Loucy (cell line): ENCODE measurements around the gene PRL.

Experiments used
- H2AFZ ChIP-seq: fragments of 200-600 bp; sonication (generic); 2 replicates; pipeline ENCODE4 v1.6.0; 2016; ENCODE audit warnings: antibody characterized with exemption, mild to moderate bottlenecking, low read length, moderate library complexity
- H3F3A ChIP-seq: fragments of 200-600 bp; 2 replicates; pipeline ENCODE4 v1.6.0; 2016; ENCODE audit warnings: antibody characterized with exemption, low read depth, mild to moderate bottlenecking
- H3K27me3 ChIP-seq: fragments of 200-600 bp; sonication (generic); 2 replicates; pipeline ENCODE4 v1.6.1; 2014; ENCODE audit warnings: low read length, mild to moderate bottlenecking; ENCODE audit not compliant: insufficient read depth, poor library complexity, severe bottlenecking
- H3K36me3 ChIP-seq: fragments of 200-600 bp; sonication (generic); 2 replicates; pipeline ENCODE4 v1.6.1; 2016; ENCODE audit warnings: low read length; ENCODE audit not compliant: insufficient read depth
- H3K4me1 ChIP-seq: fragments of 200-600 bp; sonication (generic); 2 replicates; pipeline ENCODE4 v1.5.1; 2014; ENCODE audit warnings: low read length, mild to moderate bottlenecking; ENCODE audit not compliant: insufficient read depth, poor library complexity, severe bottlenecking
- H3K4me2 ChIP-seq: fragments of 200-600 bp; sonication (generic); 2 replicates; pipeline ENCODE4 v1.6.0; 2014; ENCODE audit warnings: antibody characterized with exemption, low read length, low read depth, mild to moderate bottlenecking; ENCODE audit not compliant: poor library complexity, severe bottlenecking
- H3K4me3 ChIP-seq: fragments of 200-600 bp; sonication (generic); 2 replicates; pipeline ENCODE4 v1.5.1; 2014; ENCODE audit warnings: low read length, mild to moderate bottlenecking, mixed read lengths; ENCODE audit not compliant: poor library complexity, severe bottlenecking
- H3K79me2 ChIP-seq: fragments of 200-600 bp; sonication (generic); 2 replicates; pipeline ENCODE4 v1.6.1; 2014; ENCODE audit warnings: low read length; ENCODE audit not compliant: insufficient read depth
- H3K9ac ChIP-seq: fragments of 200-600 bp; sonication (generic); 2 replicates; pipeline ENCODE4 v1.6.0; 2014; ENCODE audit warnings: mild to moderate bottlenecking, low read depth, low read length, moderate library complexity; ENCODE audit not compliant: poor library complexity, severe bottlenecking
- H3K9me2 ChIP-seq: fragments of 200-600 bp; sonication (generic); replicated peaks from 2 replicates; pipeline ENCODE4 v1.6.1; 2016; ENCODE audit warnings: low read depth, low read length, mixed read lengths
- H3K9me3 ChIP-seq: fragments of 200-600 bp; sonication (generic); 2 replicates; pipeline ENCODE4 v1.6.1; 2014; ENCODE audit warnings: mild to moderate bottlenecking, antibody characterized with exemption, low read length, low read depth; ENCODE audit not compliant: insufficient read depth
- H4K20me1 ChIP-seq: fragments of 200-600 bp; sonication (generic); 2 replicates; pipeline ENCODE4 v1.6.0; 2014; ENCODE audit warnings: antibody characterized with exemption, low read length, mild to moderate bottlenecking; ENCODE audit not compliant: insufficient read depth, poor library complexity, severe bottlenecking
- CTCF ChIP-seq: fragments of 200-600 bp; sonication (generic); conservative IDR thresholded peaks from 2 replicates; pipeline ENCODE4 v1.5.1; 2014; ENCODE audit warnings: mild to moderate bottlenecking, antibody characterized with exemption, low read length
- EZH2phosphoT487 ChIP-seq: fragments of 200-600 bp; IDR thresholded peaks from 2 replicates; pipeline ENCODE4 v1.6.1; 2018; ENCODE audit warnings: antibody characterized with exemption, mild to moderate bottlenecking, moderate library complexity, borderline replicate concordance

Gene PRL

GRCh38 chr6:22326500-22326899, 29.7 kb upstream of the PRL start:
- Histone ChIP-seq H3K4me3 (no peak overlapping the region), H3K9me2 (no peaks in the 10 kb centered on the region), H3K27me3 (no peaks in the 10 kb centered on the region), H3K4me1 (peaks cover 10% of the 10 kb centered on the region), H3K79me2 (no peaks in the 10 kb centered on the region), H3K4me2 (no peak overlapping the region), H3K9ac (no peak overlapping the region), H3F3A (no peaks in the 10 kb centered on the region), H3K36me3 (no peaks in the 10 kb centered on the region), H3K9me3 (no peaks in the 10 kb centered on the region), H2AFZ (no peak overlapping the region), H4K20me1 (no peaks in the 10 kb centered on the region)
- TF ChIP-seq CTCF = no peak
- TF ChIP-seq EZH2phosphoT487 = no peak

GRCh38 chr6:22325481-22325880, 28.6 kb upstream of the PRL start:
- Histone ChIP-seq H3K36me3 (no peaks in the 10 kb centered on the region), H3K4me1 (peaks cover 10% of the 10 kb centered on the region), H3K9me2 (no peaks in the 10 kb centered on the region), H3K4me2 (no peak overlapping the region), H2AFZ (no peak overlapping the region), H3K9ac (no peak overlapping the region), H4K20me1 (no peaks in the 10 kb centered on the region), H3K79me2 (no peaks in the 10 kb centered on the region), H3K27me3 (no peaks in the 10 kb centered on the region), H3F3A (no peaks in the 10 kb centered on the region), H3K4me3 (no peak overlapping the region), H3K9me3 (no peaks in the 10 kb centered on the region)
- TF ChIP-seq CTCF = no peak
- TF ChIP-seq EZH2phosphoT487 = no peak

GRCh38 chr6:22323848-22324247, 27.0 kb upstream of the PRL start:
- H3F3A ChIP-seq = no peaks in the 10 kb centered on the region
- H3K9me3 ChIP-seq = no peaks in the 10 kb centered on the region
- H3K4me3 ChIP-seq = no peak overlapping the region
- H3K4me2 ChIP-seq = no peak overlapping the region
- no peaks in the 10 kb centered on the region for H3K9me2 ChIP-seq
- H3K36me3 ChIP-seq = no peaks in the 10 kb centered on the region
- H3K27me3 ChIP-seq = no peaks in the 10 kb centered on the region
- H3K4me1 ChIP-seq = peaks cover 10% of the 10 kb centered on the region
- no peak overlapping the region for H3K9ac ChIP-seq
- no peaks in the 10 kb centered on the region for H4K20me1 ChIP-seq
- 0 out of 2 replicates have a peak overlapping the region, but pooled peaks have one; percentile 3 for H2AFZ ChIP-seq
- no peaks in the 10 kb centered on the region for H3K79me2 ChIP-seq
- TF ChIP-seq EZH2phosphoT487 = no peak
- no peak for TF ChIP-seq CTCF
